GM10248 (cell line): Measurements from ENCODE around the gene SMC6.

ENCODE experiments used
- CTCF ChIA-PET: fragments of 300-600 bp; sonication (Branson Sonifier 250); formaldehyde crosslinking; extraction: SDS; loops from one replicate; lab custom pipeline; 2021; ENCODE audit warnings: antibody characterized with exemption; lab: Yijun Ruan, JAX
- POLR2A ChIA-PET: fragments of 350-650 bp; sonication (Branson Sonifier 250); formaldehyde crosslinking; extraction: SDS; loops from one replicate; lab custom pipeline; 2020; ENCODE audit warnings: antibody characterized with exemption; lab: Yijun Ruan, JAX
- DNase-seq: peaks from one replicate; pipeline ENCODE4 v3.0.0; 2012; ENCODE audit errors: extremely low spot score
- TF ChIP-seq, protein P1 (sequence below): IDR thresholded peaks from 2 replicates; pipeline ENCODE4 v1.5.1; 2012; ENCODE audit warnings: mild to moderate bottlenecking, low read depth; ENCODE audit errors: extremely low read depth, missing control alignments, control extremely low read depth

SMC6 gene

DNA sequence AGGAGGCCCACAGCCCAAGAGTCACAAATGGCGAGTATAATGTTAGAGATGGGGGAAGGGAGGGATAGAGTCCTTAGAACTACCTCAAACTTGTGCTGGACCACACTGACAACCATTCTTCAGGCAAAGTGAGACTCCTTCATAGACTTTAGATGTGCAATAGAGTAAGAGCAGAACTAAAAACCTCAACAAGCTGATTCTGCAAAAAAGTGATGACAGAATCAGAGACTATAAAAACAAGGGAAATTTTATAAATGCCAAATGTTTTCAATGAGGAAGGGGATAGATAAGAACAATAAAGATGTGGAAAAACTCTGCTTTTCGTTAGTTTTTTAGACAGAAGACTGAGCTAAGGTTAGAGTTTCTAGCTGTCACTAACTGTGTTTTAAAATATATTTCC is 17.7 kb downstream of the SMC6 start:
- ChIA-PET POLR2A (no interaction called here), CTCF (interaction anchor here (0.8 to 5.5 kb wide), 3 partner anchors 11 to 66 kb away, joined by 3 to 50 read pairs (median 7); no protein-coding TSS in a partner anchor)
- TF ChIP-seq, protein P1, sequence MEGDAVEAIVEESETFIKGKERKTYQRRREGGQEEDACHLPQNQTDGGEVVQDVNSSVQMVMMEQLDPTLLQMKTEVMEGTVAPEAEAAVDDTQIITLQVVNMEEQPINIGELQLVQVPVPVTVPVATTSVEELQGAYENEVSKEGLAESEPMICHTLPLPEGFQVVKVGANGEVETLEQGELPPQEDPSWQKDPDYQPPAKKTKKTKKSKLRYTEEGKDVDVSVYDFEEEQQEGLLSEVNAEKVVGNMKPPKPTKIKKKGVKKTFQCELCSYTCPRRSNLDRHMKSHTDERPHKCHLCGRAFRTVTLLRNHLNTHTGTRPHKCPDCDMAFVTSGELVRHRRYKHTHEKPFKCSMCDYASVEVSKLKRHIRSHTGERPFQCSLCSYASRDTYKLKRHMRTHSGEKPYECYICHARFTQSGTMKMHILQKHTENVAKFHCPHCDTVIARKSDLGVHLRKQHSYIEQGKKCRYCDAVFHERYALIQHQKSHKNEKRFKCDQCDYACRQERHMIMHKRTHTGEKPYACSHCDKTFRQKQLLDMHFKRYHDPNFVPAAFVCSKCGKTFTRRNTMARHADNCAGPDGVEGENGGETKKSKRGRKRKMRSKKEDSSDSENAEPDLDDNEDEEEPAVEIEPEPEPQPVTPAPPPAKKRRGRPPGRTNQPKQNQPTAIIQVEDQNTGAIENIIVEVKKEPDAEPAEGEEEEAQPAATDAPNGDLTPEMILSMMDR = no peak
- DNase-seq = no peak

DNA sequence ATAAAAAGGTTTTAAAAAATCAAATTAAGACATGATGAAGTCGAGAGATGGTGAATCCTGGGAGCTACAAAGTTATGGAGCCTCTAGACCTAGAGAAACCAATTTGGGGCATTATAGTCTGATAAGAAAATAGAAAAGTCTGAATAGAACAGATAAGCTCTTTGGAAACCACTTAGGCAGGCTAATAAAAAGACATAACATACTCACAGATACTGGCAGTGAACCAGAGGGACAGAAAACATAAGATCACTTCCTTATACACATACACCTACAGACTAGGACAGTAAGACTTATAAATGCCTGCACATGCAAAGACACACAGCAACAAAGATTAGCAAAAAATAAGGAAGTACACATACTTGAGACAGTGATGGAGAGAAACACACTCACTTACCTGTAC is 20.0 kb downstream of the SMC6 start:
- CTCF ChIA-PET = interaction anchor here (1.0 to 5.5 kb wide), 4 partner anchors 9 to 43 kb away, joined by 3 to 50 read pairs (median 6); no protein-coding TSS in a partner anchor
- TF ChIP-seq, protein P1 = no peak

DNA sequence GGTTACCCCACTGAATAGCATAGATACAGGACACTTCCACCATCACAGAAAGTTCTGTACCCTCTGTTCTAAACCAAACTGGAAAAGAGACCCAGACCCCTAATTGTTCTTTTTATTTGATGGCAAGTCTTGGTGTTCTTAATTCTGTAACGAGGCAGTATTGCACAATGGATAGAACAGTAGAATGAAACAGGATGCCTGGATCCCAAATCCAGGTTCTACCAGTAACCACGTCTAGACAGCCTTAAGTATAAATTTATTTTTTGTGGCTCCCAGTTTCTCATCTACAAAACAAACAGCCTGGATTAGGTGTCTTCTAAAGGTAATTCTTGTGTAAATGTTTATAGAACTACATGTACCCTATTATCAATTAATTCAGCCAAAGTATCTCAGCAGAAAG is 23.7 kb downstream of the SMC6 start:
- CTCF ChIA-PET = interaction anchor here (2.7 kb wide), 1 partner anchor 11 kb away, joined by 24 read pairs; no protein-coding TSS in a partner anchor
- TF ChIP-seq, protein P1 = no peak
- no peak for DNase-seq
- POLR2A ChIA-PET = no interaction called here

More for the DNA sequence above, 20.0 kb downstream of the SMC6 start:
- POLR2A ChIA-PET = no interaction called here
- DNase-seq = no peak

DNA sequence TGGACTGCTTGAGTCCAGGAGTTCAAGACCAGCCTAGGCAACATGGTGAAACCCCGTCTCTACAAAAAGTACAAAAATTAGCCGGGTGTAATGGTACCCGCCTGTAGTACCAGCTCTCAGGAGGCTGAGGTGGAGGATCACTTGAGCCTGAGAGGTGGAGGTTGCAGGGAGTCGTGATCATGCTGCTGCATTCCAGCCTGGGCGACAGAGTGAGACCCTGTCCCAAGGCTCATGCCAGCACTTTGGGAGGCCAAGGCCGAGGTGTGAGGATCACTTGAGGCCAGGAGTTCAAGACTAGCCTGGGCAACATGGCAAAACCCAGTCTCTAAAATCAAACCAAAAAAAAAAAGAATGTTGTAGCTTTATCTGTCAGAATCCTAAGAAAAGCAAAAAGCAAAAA is 25.4 kb downstream of the SMC6 start:
- ChIA-PET POLR2A (no interaction called here), CTCF (interaction anchor here (2.7 kb wide), 1 partner anchor 9 kb away, joined by 24 read pairs; no protein-coding TSS in a partner anchor)
- TF ChIP-seq, protein P1 = no peak
- DNase-seq = no peak

DNA sequence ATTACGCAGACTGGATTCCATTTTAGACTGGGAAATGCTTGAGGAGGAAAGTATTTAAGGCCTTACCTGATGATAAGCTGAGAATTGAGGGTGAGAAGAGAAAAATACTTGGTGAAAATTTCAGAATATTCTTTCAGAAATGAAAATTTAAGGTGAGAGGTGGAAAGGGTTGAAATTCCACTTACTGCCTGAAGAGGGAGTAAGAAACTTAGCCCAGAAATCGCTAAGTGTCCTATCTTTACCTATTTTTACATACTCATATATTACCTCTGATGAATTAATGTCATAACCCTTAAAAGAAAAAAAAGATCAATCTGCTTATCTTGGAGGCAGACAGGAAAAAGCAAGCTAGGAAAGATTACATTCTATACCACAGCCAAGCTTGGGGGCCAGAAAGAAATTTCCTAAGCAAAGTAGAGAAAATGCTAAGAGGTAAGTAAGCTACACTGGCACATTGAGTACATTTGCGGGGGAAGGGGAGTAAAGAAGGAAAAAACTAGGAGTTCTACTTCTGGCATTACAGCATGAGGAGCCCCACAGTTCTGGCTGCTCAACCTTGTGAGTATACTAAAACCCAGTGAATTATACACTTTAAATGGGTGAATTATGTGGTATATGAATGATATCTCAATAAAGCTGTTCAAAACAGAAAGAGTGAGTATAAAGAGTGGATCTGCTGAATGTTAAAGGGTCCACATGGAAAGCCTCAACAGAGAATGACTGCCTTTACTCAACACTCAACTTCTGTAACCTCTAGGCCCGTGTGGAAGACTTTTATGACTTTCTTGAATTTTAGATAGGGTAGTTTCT is 33.8 kb downstream of the SMC6 start:
- TF ChIP-seq, protein P1 = peak; percentile 50
- peak; percentile 28 for DNase-seq
- ChIA-PET CTCF (interaction anchor here (0.7 to 3.6 kb wide), 30 partner anchors 9 to 430 kb away, joined by 3 to 50 read pairs (median 7); no protein-coding TSS in a partner anchor), POLR2A (no interaction called here)

DNA sequence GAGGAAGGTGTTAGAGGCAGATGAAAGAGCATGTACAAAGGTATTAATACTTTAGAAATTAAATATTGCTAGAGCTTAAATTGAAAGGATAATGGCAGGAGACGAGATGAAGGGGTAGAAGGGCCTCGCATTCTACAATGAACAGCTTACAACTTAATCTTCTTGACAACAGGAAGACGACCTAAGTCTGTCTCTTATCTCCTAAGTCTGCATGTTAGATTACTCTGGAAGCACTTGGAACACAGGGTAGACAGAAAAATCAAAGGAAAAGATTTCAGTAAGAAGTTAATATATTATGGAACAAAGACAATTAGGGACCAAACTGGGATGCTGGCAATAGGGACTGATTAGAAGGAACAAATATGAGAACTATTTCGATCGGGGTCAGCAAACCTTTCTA is 34.9 kb downstream of the SMC6 start:
- ChIA-PET CTCF (interaction anchor here (1.0 to 3.6 kb wide), 21 partner anchors 10 to 431 kb away, joined by 3 to 50 read pairs (median 6); no protein-coding TSS in a partner anchor), POLR2A (no interaction called here)
- no peak for DNase-seq
- TF ChIP-seq, protein P1 = no peak
